GM10266 (cell line): ENCODE results near the gene C10orf67.

Experiments used
- DNase-seq: peaks from one replicate; pipeline ENCODE4 v3.0.0; 2012; ENCODE audit errors: extremely low spot score
- CTCF ChIP-seq: IDR thresholded peaks from 2 replicates; pipeline ENCODE4 v1.5.1; 2012; ENCODE audit warnings: mild to moderate bottlenecking, low read depth; ENCODE audit not compliant: control insufficient read depth, insufficient read depth; ENCODE audit errors: missing control alignments

C10orf67 gene

GRCh38 chr10:23205972-23206642 lies 138.5 kb downstream of the C10orf67 start:
- no peak for DNase-seq
- TF ChIP-seq CTCF, result no peak

- TF ChIP-seq CTCF, result no peak
- no peak for DNase-seq
These were observed 139.8 kb downstream of the C10orf67 start for GRCh38 chr10:23204773-23205172.

- no peak for DNase-seq
- no peak for TF ChIP-seq CTCF
These were observed 140.9 kb downstream of the C10orf67 start for GRCh38 chr10:23203369-23204325.

- DNase-seq, result no peak
- TF ChIP-seq CTCF, result no peak
These were observed 141.8 kb downstream of the C10orf67 start for GRCh38 chr10:23202779-23203178.

GRCh38 chr10:23201837-23202236 lies 142.8 kb downstream of the C10orf67 start:
- no peak for TF ChIP-seq CTCF
- no peak for DNase-seq

- TF ChIP-seq CTCF, result no peak
- DNase-seq, result no peak
These were observed 143.5 kb downstream of the C10orf67 start for GRCh38 chr10:23200997-23201652.
